Upper lobe of left lung (tissue), 4 donors: ENCODE measurements around the gene BHLHA9.

Experiments
- EP300 ChIP-seq, 4 donors: sonication (generic); formaldehyde crosslinking; IDR thresholded peaks; one replicate each; pipeline ENCODE4 v1.5.1; 2017; ENCODE audit warnings: antibody characterized with exemption in 4 of 4, control low read depth in 2 of 4
- POLR2A ChIP-seq, 4 donors: fragments of 450-650 bp; IDR thresholded peaks; one replicate each; pipeline ENCODE4 v1.5.1; 2016 to 2017; ENCODE audit warnings: antibody characterized with exemption in 4 of 4, mild to moderate bottlenecking in 2 of 4
- POLR2AphosphoS5 ChIP-seq, 2 donors: sonication (generic); formaldehyde crosslinking; IDR thresholded peaks; one replicate each; pipeline ENCODE4 v1.5.1; 2017; ENCODE audit warnings: antibody characterized with exemption in 2 of 2
- TF ChIP-seq, protein P1 (sequence below), 6 experiments: fragments of 450-650 bp in 4 of 6; fragments of 200-600 bp in 2 of 6; sonication (generic) in 2 of 6; IDR thresholded peaks; one replicate each; pipeline ENCODE4 v1.5.1; 2016 to 2019; ENCODE audit warnings: antibody characterized with exemption in 6 of 6

- TF ChIP-seq EP300 (IDR thresholded peaks at IDR 0.05), result no peak
- TF ChIP-seq, protein P1, sequence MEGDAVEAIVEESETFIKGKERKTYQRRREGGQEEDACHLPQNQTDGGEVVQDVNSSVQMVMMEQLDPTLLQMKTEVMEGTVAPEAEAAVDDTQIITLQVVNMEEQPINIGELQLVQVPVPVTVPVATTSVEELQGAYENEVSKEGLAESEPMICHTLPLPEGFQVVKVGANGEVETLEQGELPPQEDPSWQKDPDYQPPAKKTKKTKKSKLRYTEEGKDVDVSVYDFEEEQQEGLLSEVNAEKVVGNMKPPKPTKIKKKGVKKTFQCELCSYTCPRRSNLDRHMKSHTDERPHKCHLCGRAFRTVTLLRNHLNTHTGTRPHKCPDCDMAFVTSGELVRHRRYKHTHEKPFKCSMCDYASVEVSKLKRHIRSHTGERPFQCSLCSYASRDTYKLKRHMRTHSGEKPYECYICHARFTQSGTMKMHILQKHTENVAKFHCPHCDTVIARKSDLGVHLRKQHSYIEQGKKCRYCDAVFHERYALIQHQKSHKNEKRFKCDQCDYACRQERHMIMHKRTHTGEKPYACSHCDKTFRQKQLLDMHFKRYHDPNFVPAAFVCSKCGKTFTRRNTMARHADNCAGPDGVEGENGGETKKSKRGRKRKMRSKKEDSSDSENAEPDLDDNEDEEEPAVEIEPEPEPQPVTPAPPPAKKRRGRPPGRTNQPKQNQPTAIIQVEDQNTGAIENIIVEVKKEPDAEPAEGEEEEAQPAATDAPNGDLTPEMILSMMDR (IDR thresholded peaks at IDR 0.05), result no peak
- no peak for TF ChIP-seq POLR2AphosphoS5 (IDR thresholded peaks at IDR 0.05)
- TF ChIP-seq POLR2A (IDR thresholded peaks at IDR 0.05), result no peak
Observed at GRCh38 chr17:1273492-1274244, 3.4 kb downstream of the BHLHA9 start.
